Mucosa of descending colon (tissue), 3 donors: ENCODE data around the gene PLA2G2F. TPM values are rescaled to one million over a fixed set of nuclear protein-coding genes. Genes with fewer than 3 reads are reported as not detected.

ENCODE experiments used
- ATAC-seq: fragments of 200-7000 bp; cut with Tn5 transposase; one replicate; pipeline ENCODE4 v1.9.1; 2020; ENCODE audit warnings: mild to moderate bottlenecking, moderate library complexity
- DNase-seq, 3 donors: peaks; one replicate each; pipeline ENCODE4 v3.0.0-alpha.2; 2020
- H3K36me3 ChIP-seq: fragments of 200-600 bp; one replicate; pipeline ENCODE4 v1.8.0; 2021; ENCODE audit warnings: low read depth, mild to moderate bottlenecking
- H3K4me1 ChIP-seq: fragments of 200-600 bp; one replicate; pipeline ENCODE4 v1.8.0; 2021; ENCODE audit warnings: low read depth, mild to moderate bottlenecking
- H3K4me3 ChIP-seq: fragments of 200-600 bp; one replicate; pipeline ENCODE4 v1.8.0; 2021; ENCODE audit warnings: mild to moderate bottlenecking
- H3K9me3 ChIP-seq: fragments of 200-600 bp; one replicate; pipeline ENCODE4 v1.8.0; 2021; ENCODE audit warnings: mild to moderate bottlenecking
- intact Hi-C, 2 donors: fragments of 100-400 bp; cut with DNase I in 1 of 2; cut with micrococcal nuclease in 1 of 2; formaldehyde crosslinking; loops; one replicate each; pipeline versions ENCODE4 v1.11.0 to v1.11.1; 2022; cut with DNase I, micrococcal nuclease
- total RNA-seq, 3 donors: library from RNA; stranded (reverse); fragmentation: NEBNext Ultra II Directional in 2 of 3; extraction: Animal tissue kit (Norgen Biotek cat#: 25700) in 2 of 3; gene quantifications; one replicate each; pipeline versions ENCODE4 v1.2.1 to v1.2.4, GENCODE V29; 2021 to 2023
- TF ChIP-seq, protein P1 (sequence below): fragments of 200-600 bp; IDR thresholded peaks from one replicate; pipeline ENCODE4 v1.8.0; 2022; ENCODE audit warnings: antibody characterized with exemption, mild to moderate bottlenecking
- donor health status: DM: no; HTN: no; CAD: no; lungs with moderate emphysema.
- donor health status: DM: no; HTN: no; CAD: no.
- donor health status: DM: no; HTN: yes; CAD: no.

The PLA2G2F gene
- total RNA-seq, 3 donors from 2014 or later: 0.12 to 0.80 TPM; not detected in 1

DNA sequence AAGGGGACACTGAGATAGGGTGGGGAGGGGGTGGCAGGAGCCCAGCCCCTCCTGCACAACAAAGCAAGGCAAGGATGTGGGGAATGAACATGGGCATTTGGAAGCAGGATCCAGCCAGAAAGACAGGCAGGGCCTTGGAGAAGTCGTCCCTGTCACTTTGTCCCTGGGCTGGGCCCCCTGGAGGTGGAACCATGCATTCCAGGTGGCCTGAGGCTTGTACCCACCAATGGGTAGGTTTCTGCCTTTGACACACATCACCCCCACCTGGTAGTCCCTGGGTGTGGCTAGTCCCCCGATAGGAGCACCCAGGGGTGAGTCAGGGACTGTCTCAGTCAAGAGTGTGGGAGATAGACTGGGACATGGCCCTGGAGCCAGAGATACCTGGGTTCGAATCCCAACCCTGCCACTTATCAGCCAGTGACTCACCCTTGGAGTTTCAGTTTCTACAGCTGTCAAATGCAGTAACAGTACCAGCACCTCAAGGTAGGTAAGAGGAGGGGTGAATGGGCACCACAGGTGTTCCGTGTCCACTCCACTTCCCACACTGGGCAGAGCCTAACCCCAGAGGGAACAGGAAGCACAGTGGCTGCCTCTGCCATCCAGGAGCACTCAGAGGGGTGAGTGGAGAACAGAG, 29.8 kb upstream of the PLA2G2F start:
- no peaks in the 10 kb centered on the region for H3K4me1 ChIP-seq
- intact Hi-C loops: no loop called here
- DNase-seq (no peak), ATAC-seq (peak; percentile 44)
- no peak overlapping the region for H3K4me3 ChIP-seq
- TF ChIP-seq, protein P1, sequence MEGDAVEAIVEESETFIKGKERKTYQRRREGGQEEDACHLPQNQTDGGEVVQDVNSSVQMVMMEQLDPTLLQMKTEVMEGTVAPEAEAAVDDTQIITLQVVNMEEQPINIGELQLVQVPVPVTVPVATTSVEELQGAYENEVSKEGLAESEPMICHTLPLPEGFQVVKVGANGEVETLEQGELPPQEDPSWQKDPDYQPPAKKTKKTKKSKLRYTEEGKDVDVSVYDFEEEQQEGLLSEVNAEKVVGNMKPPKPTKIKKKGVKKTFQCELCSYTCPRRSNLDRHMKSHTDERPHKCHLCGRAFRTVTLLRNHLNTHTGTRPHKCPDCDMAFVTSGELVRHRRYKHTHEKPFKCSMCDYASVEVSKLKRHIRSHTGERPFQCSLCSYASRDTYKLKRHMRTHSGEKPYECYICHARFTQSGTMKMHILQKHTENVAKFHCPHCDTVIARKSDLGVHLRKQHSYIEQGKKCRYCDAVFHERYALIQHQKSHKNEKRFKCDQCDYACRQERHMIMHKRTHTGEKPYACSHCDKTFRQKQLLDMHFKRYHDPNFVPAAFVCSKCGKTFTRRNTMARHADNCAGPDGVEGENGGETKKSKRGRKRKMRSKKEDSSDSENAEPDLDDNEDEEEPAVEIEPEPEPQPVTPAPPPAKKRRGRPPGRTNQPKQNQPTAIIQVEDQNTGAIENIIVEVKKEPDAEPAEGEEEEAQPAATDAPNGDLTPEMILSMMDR: no peak
- H3K9me3 ChIP-seq: no peaks in the 10 kb centered on the region
- H3K36me3 ChIP-seq: no peaks in the 10 kb centered on the region

DNA sequence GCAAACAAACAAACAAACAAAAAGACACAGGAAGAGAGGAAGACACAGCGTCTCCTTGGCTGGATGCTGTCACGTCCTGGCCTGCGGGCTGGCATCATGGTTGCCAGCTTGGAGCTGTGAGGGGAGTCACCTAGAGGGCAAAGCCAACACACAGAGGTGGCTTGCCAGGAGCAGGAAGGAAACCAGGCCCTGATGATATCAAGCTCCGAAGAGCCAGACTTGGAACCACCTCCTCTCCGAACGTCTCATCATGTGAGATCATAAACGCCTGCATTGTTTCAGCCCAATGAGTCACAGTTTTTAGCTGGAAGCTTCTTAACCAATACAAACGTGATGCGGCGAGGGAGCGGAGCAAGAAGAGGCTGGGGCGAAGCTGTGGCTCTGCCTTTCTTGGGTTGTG, 28.4 kb upstream of the PLA2G2F start:
- Histone ChIP-seq H3K4me1 (no peaks in the 10 kb centered on the region), H3K36me3 (no peaks in the 10 kb centered on the region), H3K4me3 (no peak overlapping the region), H3K9me3 (no peaks in the 10 kb centered on the region)
- TF ChIP-seq, protein P1: no peak
- ATAC-seq (no peak), DNase-seq (no peak)
- intact Hi-C loops: no loop called here

DNA sequence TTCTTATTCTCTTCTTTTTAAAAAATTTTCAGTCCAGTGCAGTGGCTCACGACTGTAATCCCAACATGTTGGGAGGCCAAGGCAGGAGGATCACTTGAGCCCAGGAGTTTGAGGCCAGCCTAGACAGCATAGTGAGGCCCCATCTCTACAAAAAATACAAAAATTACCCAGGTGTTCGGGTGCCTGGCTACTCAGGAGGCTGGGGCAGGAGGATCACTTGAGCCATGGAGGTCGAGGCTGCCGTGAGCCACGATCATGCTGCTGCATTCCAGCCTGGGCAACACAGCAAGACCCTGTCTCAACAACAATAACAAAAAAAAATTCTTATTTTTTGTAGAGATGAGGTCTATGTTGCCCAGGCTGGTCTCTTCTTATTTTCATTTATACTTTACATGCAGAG, 27.7 kb upstream of the PLA2G2F start:
- Histone ChIP-seq H3K4me1 (no peaks in the 10 kb centered on the region), H3K9me3 (no peaks in the 10 kb centered on the region), H3K36me3 (no peaks in the 10 kb centered on the region), H3K4me3 (no peak overlapping the region)
- TF ChIP-seq, protein P1: no peak
- ATAC-seq (no peak), DNase-seq (no peak)
- intact Hi-C loops: no loop called here

DNA sequence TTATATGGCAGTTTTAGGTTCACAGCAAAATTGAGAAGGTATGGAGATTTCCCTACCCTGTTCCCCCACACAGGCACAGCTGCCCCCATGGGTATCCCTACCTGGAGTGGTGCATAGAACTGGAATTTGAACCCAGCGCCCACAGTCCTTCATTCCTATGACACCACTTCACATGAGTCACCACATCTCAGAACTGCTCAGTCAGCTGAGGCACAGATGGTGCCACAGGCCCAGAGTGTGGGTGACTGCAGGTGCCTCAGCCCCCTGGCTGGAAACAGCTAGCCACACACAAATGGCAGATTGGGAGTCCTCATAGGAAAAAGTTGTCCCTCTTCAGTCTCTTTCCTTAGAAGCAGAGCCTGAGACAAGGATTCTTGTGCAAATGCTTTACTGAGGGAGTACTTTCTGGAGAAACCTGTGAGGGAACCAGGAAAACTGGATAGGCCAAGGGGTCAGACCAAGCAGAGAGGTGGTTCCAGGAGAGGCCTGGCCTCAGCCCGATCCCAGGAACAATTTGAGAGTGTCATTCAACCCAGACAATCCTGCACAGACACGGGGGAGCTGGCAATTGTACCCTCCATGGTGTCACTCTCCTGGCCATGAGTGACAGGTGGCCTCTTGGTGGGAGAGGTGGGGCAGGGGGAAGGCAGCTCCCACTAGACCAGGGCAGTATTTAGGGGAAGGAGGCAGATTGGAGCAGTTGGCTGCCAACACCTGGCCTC, 26.7 kb upstream of the PLA2G2F start:
- Histone ChIP-seq H3K36me3 (no peaks in the 10 kb centered on the region), H3K4me1 (no peaks in the 10 kb centered on the region), H3K4me3 (no peak overlapping the region), H3K9me3 (no peaks in the 10 kb centered on the region)
- peak; percentile 22 for ATAC-seq
- intact Hi-C loops: no loop called here
- TF ChIP-seq, protein P1: no peak
- no peak for DNase-seq

DNA sequence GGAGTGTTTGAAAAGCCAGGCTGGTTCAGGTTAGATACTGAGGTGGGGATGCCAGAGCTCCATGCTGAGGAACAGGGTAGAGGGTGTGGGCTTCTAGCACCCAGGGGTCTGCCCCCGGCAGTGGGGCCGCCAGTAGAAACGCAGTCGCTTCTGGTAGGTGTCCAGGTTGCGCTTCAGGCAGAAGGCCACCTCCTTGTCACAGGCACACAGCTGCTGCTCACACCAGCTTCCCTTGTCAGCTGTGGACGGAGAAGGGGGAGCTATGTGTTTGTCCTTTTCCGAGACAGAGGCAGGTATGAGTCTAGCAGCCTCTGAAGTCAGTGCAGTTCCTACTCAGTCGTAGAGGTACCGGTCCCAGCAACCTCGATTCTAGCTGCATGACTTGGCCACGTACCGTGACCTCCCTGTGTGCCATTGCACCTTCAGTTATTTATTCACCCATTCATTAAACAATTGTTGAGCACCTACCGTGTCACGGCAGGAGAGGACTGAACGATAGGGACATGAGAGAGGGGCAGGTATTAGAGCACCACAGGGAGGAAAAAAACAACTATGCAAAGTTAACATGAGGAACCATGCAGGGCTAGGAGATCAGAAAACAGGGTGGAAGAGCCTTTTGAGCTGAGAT, 25.0 kb upstream of the PLA2G2F start:
- ATAC-seq: no peak
- DNase-seq: no peak
- no peaks in the 10 kb centered on the region for H3K4me1 ChIP-seq
- H3K9me3 ChIP-seq: no peaks in the 10 kb centered on the region
- no peaks in the 10 kb centered on the region for H3K36me3 ChIP-seq
- TF ChIP-seq, protein P1: no peak
- no peak overlapping the region for H3K4me3 ChIP-seq
- intact Hi-C loops: no loop called here
